HAP-1 (cell line): ENCODE measurements around the gene FGD2.

ENCODE experiments used
- DNase-seq, 2 experiments: peaks; one replicate each; pipeline ENCODE4 v3.0.0-alpha.2; 2016 to 2020; ENCODE audit warnings: low spot score in 2 of 2
- H3K27me3 ChIP-seq: fragments of 250-450 bp; sonication (Bioruptor Pico); 2 replicates; pipeline ENCODE4 v1.5.1; 2020; ENCODE audit warnings: low read depth, mild to moderate bottlenecking, moderate library complexity
- H3K36me3 ChIP-seq: fragments of 250-450 bp; sonication (Bioruptor Pico); replicated peaks from 2 replicates; pipeline ENCODE4 v1.5.1; 2020; ENCODE audit warnings: mild to moderate bottlenecking
- H3K4me1 ChIP-seq: fragments of 250-450 bp; sonication (Bioruptor Pico); 2 replicates; pipeline ENCODE4 v1.5.1; 2020; ENCODE audit warnings: mild to moderate bottlenecking
- H3K4me3 ChIP-seq: fragments of 250-450 bp; sonication (Bioruptor Pico); 2 replicates; pipeline ENCODE4 v1.5.1; 2020; ENCODE audit warnings: mild to moderate bottlenecking, moderate library complexity
- H3K9me3 ChIP-seq: fragments of 250-450 bp; sonication (Bioruptor Pico); 2 replicates; pipeline ENCODE4 v1.5.1; 2020; ENCODE audit warnings: mild to moderate bottlenecking, moderate library complexity
- in situ Hi-C: fragments of 300-500 bp; cut with MboI; formaldehyde crosslinking; loops from 3 replicates; pipeline ENCODE4 v1.14.3; 2020; ENCODE audit warnings: low sequenced_read_pairs, inconsistent platforms, mixed read lengths

Gene FGD2

GRCh38 chr6:37011656-37012378 is 6.4 kb downstream of the FGD2 start:
- no peak overlapping the region for H3K4me3 ChIP-seq
- no peak for DNase-seq
- H3K36me3 ChIP-seq: no peaks in the 10 kb centered on the region
- no peaks in the 10 kb centered on the region for H3K9me3 ChIP-seq
- no peaks in the 10 kb centered on the region for H3K27me3 ChIP-seq
- no peaks in the 10 kb centered on the region for H3K4me1 ChIP-seq
- in situ Hi-C loops: loop anchor here (25.0 kb wide), 1 partner anchor 400 kb away; no protein-coding TSS in a partner anchor

GRCh38 chr6:37013516-37014491 is 8.3 kb downstream of the FGD2 start:
- in situ Hi-C loops: loop anchor here (25.0 kb wide), 1 partner anchor 402 kb away; no protein-coding TSS in a partner anchor

DNA sequence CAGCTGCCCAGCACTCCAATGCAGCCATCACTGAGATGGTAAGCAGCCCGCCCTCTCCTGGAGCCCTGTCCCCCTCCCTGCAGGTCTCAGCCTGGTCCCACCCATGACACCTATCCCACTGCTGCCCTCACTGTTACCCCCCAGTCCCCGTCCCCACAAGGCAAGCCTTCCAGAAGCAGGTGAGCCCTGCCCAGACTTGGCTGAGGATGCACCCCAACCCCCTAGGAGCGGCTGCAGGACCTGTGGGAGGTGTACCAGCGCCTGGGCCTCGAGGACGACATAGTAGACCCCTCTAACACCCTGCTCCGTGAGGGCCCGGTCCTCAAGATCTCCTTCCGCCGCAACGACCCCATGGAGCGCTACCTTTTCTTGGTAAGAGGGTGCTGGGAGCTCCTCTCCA is 9.2 kb downstream of the FGD2 start:
- H3K36me3 ChIP-seq: no peaks in the 10 kb centered on the region
- no peak for DNase-seq
- in situ Hi-C loops: loop anchor here (5.0 to 25.0 kb wide), 2 partner anchors 247 to 402 kb away; no protein-coding TSS in a partner anchor
- H3K4me3 ChIP-seq: no peak overlapping the region
- H3K9me3 ChIP-seq: no peaks in the 10 kb centered on the region
- H3K27me3 ChIP-seq: no peaks in the 10 kb centered on the region
- H3K4me1 ChIP-seq: peaks cover 6% of the 10 kb centered on the region; the same call in 1 of the 2 replicates

More at GRCh38 chr6:37013516-37014491, 8.3 kb downstream of the FGD2 start:
- Histone ChIP-seq H3K9me3 (no peaks in the 10 kb centered on the region), H3K4me1 (peaks cover under 1% of the 10 kb centered on the region; the same call in 1 of the 2 replicates), H3K27me3 (no peaks in the 10 kb centered on the region), H3K36me3 (no peaks in the 10 kb centered on the region), H3K4me3 (no peak overlapping the region)
- DNase-seq: no peak

GRCh38 chr6:37015532-37015931 is 10.1 kb downstream of the FGD2 start:
- no peaks in the 10 kb centered on the region for H3K36me3 ChIP-seq
- no peak for DNase-seq
- peaks cover 6% of the 10 kb centered on the region; the same call in 1 of the 2 replicates for H3K4me1 ChIP-seq
- H3K4me3 ChIP-seq: no peak overlapping the region
- H3K27me3 ChIP-seq: no peaks in the 10 kb centered on the region
- in situ Hi-C loops: loop anchor here (5.0 to 25.0 kb wide), 2 partner anchors 248 to 403 kb away; no protein-coding TSS in a partner anchor
- no peaks in the 10 kb centered on the region for H3K9me3 ChIP-seq

DNA sequence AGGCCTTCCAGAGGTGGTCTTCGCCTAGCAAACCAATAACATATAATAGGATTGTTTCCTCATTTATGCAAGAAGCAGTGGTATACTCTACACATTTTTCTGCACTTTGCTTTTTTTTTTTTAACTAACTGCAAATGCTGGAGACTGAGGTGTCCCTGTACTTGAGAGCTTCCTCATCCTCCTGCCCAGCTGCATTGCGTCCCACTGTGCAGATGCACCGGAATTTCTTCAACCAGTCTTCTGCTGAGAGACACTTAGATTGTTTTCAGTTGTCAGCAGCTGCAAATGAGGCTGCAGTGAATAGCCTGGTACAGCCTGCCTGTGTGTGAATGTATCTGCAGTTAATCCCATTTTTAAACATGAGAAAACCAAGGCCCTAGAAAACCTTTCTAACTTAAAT is 11.5 kb downstream of the FGD2 start:
- Histone ChIP-seq H3K27me3 (no peaks in the 10 kb centered on the region), H3K4me1 (peaks cover 6% of the 10 kb centered on the region; the same call in 1 of the 2 replicates), H3K4me3 (no peak overlapping the region), H3K9me3 (no peaks in the 10 kb centered on the region), H3K36me3 (no peaks in the 10 kb centered on the region)
- in situ Hi-C loops: loop anchor here (5.0 to 25.0 kb wide), 2 partner anchors 250 to 405 kb away; no protein-coding TSS in a partner anchor
- DNase-seq: no peak

GRCh38 chr6:37017606-37018197 is 12.2 kb downstream of the FGD2 start:
- no peak for DNase-seq
- no peaks in the 10 kb centered on the region for H3K36me3 ChIP-seq
- in situ Hi-C loops: loop anchor here (5.0 to 25.0 kb wide), 2 partner anchors 250 to 405 kb away; no protein-coding TSS in a partner anchor
- peaks cover 6% of the 10 kb centered on the region; the same call in 1 of the 2 replicates for H3K4me1 ChIP-seq
- H3K4me3 ChIP-seq: no peak overlapping the region
- no peaks in the 10 kb centered on the region for H3K9me3 ChIP-seq
- no peaks in the 10 kb centered on the region for H3K27me3 ChIP-seq

DNA sequence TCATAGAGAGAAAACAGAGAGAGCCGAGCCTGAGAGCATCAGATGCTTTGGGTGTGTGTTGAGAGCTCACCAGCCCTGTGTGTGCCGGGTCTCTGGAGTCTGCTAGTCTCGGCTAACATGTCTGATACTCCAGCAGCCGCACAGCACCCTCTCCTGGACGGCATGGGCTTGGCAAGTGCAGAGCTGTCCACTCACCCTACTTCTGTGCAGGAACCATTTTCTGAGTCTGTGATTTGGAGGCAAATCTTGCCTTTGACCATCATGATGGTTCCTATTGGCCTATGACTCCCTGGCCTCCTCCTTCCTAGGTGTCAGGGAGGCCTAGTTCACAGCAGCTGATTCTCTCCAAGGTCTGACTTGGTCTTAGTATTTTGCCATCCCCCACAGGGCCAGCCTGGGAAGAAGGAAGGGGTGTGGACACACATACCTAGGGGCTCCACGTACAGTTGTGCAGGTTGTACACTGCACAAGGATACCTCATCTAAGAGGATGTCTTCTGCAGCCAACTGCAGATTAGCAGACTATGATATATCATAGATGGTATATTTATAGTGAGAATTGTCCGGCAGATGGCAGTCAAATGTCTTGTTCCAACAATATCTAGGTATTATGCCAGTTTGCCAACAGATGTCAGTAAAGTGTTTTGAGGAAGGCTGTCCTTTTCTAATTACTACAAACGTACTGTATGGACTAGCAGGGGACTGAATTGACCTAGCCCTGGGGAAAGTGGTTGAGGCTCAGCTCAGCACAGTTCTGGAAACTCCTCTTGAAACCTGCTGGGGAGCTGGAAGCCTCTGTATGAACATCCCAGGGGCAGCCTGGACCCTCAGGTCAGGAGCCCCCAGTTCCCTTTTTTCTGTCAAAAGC is 13.0 kb downstream of the FGD2 start:
- H3K36me3 ChIP-seq: no peaks in the 10 kb centered on the region
- no peaks in the 10 kb centered on the region for H3K27me3 ChIP-seq
- DNase-seq: peak; percentile 89 to 94
- H3K4me1 ChIP-seq: peaks cover 6% of the 10 kb centered on the region; the same call in 1 of the 2 replicates
- in situ Hi-C loops: loop anchor here (5.0 to 25.0 kb wide), 2 partner anchors 251 to 406 kb away; no protein-coding TSS in a partner anchor
- no peaks in the 10 kb centered on the region for H3K9me3 ChIP-seq
- H3K4me3 ChIP-seq: no peak overlapping the region

- in situ Hi-C loops: loop anchor here (5.0 to 25.0 kb wide), 2 partner anchors 252 to 407 kb away; no protein-coding TSS in a partner anchor
- H3K4me3 ChIP-seq: no peak overlapping the region
- H3K27me3 ChIP-seq: no peaks in the 10 kb centered on the region
- no peaks in the 10 kb centered on the region for H3K36me3 ChIP-seq
- peak in 1 of 2 experiments; percentile 42 for DNase-seq
- peaks cover 6% of the 10 kb centered on the region; the same call in 1 of the 2 replicates for H3K4me1 ChIP-seq
- H3K9me3 ChIP-seq: no peaks in the 10 kb centered on the region
Measured at GRCh38 chr6:37019065-37019450, 13.6 kb downstream of the FGD2 start.

DNA sequence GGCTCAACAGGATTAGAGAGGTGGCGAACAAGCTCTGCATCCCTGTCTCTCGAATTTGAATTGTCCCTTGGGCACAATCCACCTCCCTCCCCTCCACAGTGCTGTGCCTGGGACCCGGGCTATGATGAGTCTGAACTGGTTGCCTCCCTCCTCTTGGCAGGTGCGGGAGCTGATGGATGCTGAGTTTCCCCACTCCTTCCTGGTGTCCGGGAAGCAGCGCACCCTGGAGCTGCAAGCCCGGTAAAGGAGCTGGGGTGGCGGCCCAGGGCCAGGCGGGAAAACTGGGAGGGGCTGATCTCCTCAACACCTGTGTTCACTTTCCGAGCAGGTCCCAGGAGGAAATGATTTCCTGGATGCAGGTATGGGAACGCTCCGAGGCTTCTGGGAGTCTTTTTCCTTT is 14.9 kb downstream of the FGD2 start:
- no peak for DNase-seq
- H3K4me1 ChIP-seq: peaks cover 6% of the 10 kb centered on the region; the same call in 1 of the 2 replicates
- no peaks in the 10 kb centered on the region for H3K9me3 ChIP-seq
- in situ Hi-C loops: loop anchor here (10.0 to 25.0 kb wide), 3 partner anchors 154 to 408 kb away; partner anchors contain the start of gene PIM1
- no peak overlapping the region for H3K4me3 ChIP-seq
- H3K27me3 ChIP-seq: no peaks in the 10 kb centered on the region
- H3K36me3 ChIP-seq: no peaks in the 10 kb centered on the region

GRCh38 chr6:37020812-37021211 is 15.4 kb downstream of the FGD2 start:
- no peak for DNase-seq
- Histone ChIP-seq H3K27me3 (no peaks in the 10 kb centered on the region), H3K4me3 (no peak overlapping the region), H3K4me1 (peaks cover 6% of the 10 kb centered on the region; the same call in 1 of the 2 replicates), H3K9me3 (no peaks in the 10 kb centered on the region), H3K36me3 (no peaks in the 10 kb centered on the region)
- in situ Hi-C loops: loop anchor here (10.0 to 25.0 kb wide), 3 partner anchors 154 to 409 kb away; partner anchors contain the start of gene PIM1

DNA sequence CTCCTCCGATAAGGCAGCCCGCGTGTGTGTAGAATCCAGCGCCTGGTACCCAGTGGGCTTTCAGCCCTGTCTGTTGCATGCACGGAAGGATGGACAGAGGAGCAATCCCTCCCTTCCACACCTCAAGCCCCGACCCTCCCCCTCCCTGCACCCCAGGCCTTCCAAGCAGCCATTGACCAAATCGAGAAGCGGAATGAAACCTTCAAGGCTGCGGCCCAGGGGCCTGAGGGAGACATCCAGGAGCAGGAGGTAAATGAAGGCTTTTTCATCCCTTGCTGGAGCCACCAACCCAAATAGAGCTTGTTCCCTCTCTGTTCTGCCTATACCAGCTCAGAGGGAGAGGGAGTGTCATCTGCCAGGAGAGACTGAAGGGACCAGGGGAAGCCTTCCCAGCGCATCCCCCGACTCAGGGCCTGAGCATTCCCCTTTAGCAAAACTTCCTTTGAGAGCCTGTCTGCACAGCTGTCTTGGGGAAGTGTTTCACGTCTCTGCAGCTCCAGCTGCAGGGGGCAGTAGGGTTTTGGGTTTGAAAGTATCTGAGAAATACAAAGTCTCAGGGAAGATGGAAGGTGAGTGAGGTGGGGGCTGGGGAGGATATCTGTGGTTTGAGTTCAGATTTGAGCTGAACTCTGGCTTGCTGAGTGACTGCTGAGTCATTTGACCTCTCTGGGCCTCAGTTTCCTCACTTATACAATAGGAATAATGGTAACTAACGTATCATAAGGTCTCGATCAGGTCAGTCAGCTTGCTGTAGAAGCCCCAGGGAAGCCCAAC is 16.1 kb downstream of the FGD2 start:
- H3K9me3 ChIP-seq: no peaks in the 10 kb centered on the region
- in situ Hi-C loops: loop anchor here (10.0 to 25.0 kb wide), 3 partner anchors 153 to 409 kb away; partner anchors contain the start of gene PIM1
- peaks cover 6% of the 10 kb centered on the region; the same call in 1 of the 2 replicates for H3K4me1 ChIP-seq
- no peak overlapping the region for H3K4me3 ChIP-seq
- H3K27me3 ChIP-seq: no peaks in the 10 kb centered on the region
- H3K36me3 ChIP-seq: no peaks in the 10 kb centered on the region
- DNase-seq: peak in 1 of 2 experiments; percentile 43
